ENCODE measurements around the gene SKA3. TPM values are rescaled to one million over a fixed set of nuclear protein-coding genes. Genes with fewer than 3 reads are reported as not detected.

Gene SKA3
- total RNA-seq, 4 donors from 2014 or later = 0.49 to 20.9 TPM; not detected in 2

DNA sequence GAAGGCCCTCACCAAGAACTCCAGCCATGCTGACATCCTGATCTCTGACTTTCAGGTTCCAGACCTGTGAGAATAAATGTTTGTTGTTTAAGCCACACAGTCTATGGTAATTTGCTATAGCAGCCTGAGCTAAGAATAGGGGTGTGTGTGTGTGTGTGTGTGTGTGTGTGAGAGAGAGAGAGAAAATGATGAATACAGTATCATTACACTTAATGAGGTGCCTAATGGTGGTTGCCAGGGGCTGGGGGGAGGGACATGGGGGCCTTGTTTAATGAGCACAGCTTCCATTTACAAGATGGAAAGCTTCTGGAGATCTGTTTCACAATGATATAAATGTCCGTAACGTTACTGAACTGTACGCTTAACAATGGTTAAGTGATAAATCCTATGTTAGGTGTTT is 61.1 kb downstream of the SKA3 start:
- H3K4me3 ChIP-seq = no peak overlapping the region
- intact Hi-C loops (cut with DNase I; ENCODE audit: low total_unique reads) = loop anchor here (10.0 kb wide), 1 partner anchor 370 kb away; no protein-coding TSS in a partner anchor
- H3K27me3 ChIP-seq = no peaks in the 10 kb centered on the region
- no peaks in the 10 kb centered on the region for H3K36me3 ChIP-seq
- TF ChIP-seq, protein P1, sequence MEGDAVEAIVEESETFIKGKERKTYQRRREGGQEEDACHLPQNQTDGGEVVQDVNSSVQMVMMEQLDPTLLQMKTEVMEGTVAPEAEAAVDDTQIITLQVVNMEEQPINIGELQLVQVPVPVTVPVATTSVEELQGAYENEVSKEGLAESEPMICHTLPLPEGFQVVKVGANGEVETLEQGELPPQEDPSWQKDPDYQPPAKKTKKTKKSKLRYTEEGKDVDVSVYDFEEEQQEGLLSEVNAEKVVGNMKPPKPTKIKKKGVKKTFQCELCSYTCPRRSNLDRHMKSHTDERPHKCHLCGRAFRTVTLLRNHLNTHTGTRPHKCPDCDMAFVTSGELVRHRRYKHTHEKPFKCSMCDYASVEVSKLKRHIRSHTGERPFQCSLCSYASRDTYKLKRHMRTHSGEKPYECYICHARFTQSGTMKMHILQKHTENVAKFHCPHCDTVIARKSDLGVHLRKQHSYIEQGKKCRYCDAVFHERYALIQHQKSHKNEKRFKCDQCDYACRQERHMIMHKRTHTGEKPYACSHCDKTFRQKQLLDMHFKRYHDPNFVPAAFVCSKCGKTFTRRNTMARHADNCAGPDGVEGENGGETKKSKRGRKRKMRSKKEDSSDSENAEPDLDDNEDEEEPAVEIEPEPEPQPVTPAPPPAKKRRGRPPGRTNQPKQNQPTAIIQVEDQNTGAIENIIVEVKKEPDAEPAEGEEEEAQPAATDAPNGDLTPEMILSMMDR (IDR thresholded peaks at IDR 0.05) = no peak
- TF ChIP-seq POLR2A (IDR thresholded peaks at IDR 0.05) = no peak
- H3K27ac ChIP-seq = no peak overlapping the region
- H3K9me3 ChIP-seq = no peaks in the 10 kb centered on the region
- H3K4me1 ChIP-seq = no peaks in the 10 kb centered on the region
- no peak for DNase-seq

DNA sequence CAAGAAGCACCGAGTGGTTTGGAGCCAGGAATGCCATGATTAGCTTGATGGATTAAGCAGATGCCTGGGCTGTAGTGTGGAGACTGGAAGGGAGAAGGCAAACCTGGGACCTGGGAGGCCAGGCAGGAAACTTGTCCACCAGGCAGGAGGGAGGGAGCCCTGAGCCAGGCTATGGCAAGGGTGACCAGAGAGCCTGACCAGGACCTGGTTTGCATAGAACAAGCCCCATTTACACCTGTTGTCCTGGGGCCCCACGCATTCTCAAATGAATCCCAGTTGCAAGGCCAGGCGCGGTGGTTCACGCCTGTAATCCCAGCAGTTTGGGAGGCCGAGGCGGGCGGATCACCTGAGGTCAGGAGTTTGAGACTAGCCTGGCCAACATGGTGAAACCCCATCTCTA is 64.8 kb downstream of the SKA3 start:
- Histone ChIP-seq H3K27me3 (no peaks in the 10 kb centered on the region), H3K27ac (no peak overlapping the region), H3K4me1 (no peaks in the 10 kb centered on the region), H3K9me3 (no peaks in the 10 kb centered on the region), H3K4me3 (no peak overlapping the region), H3K36me3 (no peaks in the 10 kb centered on the region)
- TF ChIP-seq, protein P1 (IDR thresholded peaks at IDR 0.05) = no peak
- TF ChIP-seq POLR2A (IDR thresholded peaks at IDR 0.05) = no peak
- DNase-seq = no peak
- intact Hi-C loops (cut with DNase I; ENCODE audit: low total_unique reads) = loop anchor here (10.0 kb wide), 1 partner anchor 373 kb away; no protein-coding TSS in a partner anchor

DNA sequence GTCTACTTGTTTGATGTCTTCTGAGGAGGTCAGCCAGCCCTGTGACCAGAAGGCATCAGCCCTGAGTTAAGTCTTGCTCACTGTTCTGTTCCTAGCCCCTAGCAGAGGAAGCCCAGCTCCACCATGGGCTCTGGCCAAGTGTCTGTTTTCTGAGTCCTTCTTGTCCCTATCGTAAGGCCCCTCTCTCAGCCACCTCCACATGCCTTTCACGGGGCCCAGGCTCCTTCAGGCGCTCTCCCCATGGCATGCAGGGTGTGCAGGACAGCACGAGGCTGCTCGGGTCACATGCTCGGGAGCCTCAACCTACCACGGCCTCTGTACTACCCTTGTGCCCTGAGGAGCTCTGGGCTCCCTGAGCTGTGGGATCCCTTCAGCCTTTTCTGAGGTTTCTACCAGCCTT is 67.2 kb downstream of the SKA3 start:
- no peak for TF ChIP-seq POLR2A (IDR thresholded peaks at IDR 0.05)
- TF ChIP-seq, protein P1 (IDR thresholded peaks at IDR 0.05) = no peak
- Histone ChIP-seq H3K4me3 (no peak overlapping the region), H3K9me3 (no peaks in the 10 kb centered on the region), H3K4me1 (no peaks in the 10 kb centered on the region), H3K36me3 (no peaks in the 10 kb centered on the region), H3K27me3 (no peaks in the 10 kb centered on the region), H3K27ac (no peak overlapping the region)
- DNase-seq = no peak
- intact Hi-C loops (cut with DNase I; ENCODE audit: low total_unique reads) = no loop called here

DNA sequence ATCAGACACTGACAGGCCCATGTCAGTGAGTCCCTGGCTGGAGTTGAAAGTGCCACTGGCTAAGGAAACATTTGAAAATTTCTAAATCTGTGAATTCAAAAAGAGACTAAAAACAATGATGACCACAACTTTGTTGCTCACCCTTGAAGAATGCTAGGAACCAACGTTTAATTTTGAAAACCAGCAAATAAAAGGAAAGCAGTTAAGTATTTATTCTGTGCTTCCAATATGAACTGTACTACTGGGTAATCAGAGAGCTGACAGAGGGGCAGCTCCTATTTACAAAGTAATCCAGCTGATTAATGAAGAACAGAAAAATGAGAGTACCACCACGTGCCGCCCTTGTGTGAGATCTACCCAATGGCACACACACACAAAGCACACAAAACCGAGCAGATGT is 70.3 kb downstream of the SKA3 start:
- intact Hi-C loops (cut with DNase I; ENCODE audit: low total_unique reads) = no loop called here
- H3K27me3 ChIP-seq = no peaks in the 10 kb centered on the region
- H3K4me1 ChIP-seq = no peaks in the 10 kb centered on the region
- TF ChIP-seq, protein P1 (IDR thresholded peaks at IDR 0.05) = no peak
- no peak for TF ChIP-seq POLR2A (IDR thresholded peaks at IDR 0.05)
- no peak for DNase-seq
- no peaks in the 10 kb centered on the region for H3K9me3 ChIP-seq
- H3K4me3 ChIP-seq = no peak overlapping the region
- no peaks in the 10 kb centered on the region for H3K36me3 ChIP-seq
- H3K27ac ChIP-seq = no peak overlapping the region

DNA sequence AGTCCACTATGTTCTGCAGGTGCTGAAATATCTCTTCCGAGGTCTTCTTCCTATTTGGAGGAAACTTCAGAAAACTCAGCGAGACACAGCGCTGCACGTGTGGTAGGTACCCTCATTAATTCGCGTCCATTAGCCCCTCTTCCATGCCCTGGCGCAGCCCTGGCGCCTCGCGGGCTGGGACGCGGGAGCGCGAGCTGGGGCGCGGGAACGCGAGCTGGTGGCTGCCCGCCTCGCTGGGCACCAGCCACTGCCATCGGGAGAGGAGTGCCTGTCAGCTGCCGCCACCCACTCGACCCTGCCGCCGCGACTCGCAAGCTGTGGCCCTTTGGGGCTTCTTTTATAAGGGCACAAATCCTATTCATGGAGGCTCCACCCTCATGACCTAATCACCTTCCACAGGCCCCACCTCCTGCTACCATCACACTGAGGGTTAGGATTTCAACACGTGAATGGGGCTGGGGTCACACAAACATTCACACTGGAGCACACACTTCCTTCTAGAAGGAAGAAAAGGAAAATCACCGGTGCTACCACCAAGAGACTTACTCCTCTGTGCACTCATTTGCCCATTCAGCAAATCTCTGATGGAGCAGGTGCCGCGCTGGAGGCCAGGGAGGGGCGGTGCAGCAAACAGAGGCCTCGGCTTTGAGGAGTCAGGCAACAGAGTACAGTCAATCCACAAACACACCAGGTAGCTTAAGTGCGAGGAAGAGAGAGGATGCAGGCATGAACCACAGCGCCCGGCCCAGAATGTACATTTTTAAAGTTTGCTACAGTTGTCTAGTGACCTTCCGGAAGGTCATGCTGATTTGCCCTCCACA is 71.9 kb downstream of the SKA3 start:
- no peak overlapping the region for H3K27ac ChIP-seq
- no peak for TF ChIP-seq POLR2A (IDR thresholded peaks at IDR 0.05)
- TF ChIP-seq, protein P1 (IDR thresholded peaks at IDR 0.05) = no peak
- no peaks in the 10 kb centered on the region for H3K4me1 ChIP-seq
- H3K4me3 ChIP-seq = no peak overlapping the region
- H3K36me3 ChIP-seq = no peaks in the 10 kb centered on the region
- intact Hi-C loops (cut with DNase I; ENCODE audit: low total_unique reads) = no loop called here
- DNase-seq = no peak
- no peaks in the 10 kb centered on the region for H3K27me3 ChIP-seq
- H3K9me3 ChIP-seq = no peaks in the 10 kb centered on the region

Data from uterus (tissue), 4 donors.